Measurements from ENCODE around the gene CFAP92. TPM values are rescaled to one million over a fixed set of nuclear protein-coding genes. Genes with fewer than 3 reads are reported as not detected.
"Not testable (repeated sequence)": the region's sequence is repeated elsewhere in the genome, so short reads cannot be mapped to it uniquely, and the experiment has no call there.

The CFAP92 gene
- total and polyA plus RNA-seq, 4 donors: 0.05 to 0.25 (median 0.06) TPM; not detected in 1

DNA sequence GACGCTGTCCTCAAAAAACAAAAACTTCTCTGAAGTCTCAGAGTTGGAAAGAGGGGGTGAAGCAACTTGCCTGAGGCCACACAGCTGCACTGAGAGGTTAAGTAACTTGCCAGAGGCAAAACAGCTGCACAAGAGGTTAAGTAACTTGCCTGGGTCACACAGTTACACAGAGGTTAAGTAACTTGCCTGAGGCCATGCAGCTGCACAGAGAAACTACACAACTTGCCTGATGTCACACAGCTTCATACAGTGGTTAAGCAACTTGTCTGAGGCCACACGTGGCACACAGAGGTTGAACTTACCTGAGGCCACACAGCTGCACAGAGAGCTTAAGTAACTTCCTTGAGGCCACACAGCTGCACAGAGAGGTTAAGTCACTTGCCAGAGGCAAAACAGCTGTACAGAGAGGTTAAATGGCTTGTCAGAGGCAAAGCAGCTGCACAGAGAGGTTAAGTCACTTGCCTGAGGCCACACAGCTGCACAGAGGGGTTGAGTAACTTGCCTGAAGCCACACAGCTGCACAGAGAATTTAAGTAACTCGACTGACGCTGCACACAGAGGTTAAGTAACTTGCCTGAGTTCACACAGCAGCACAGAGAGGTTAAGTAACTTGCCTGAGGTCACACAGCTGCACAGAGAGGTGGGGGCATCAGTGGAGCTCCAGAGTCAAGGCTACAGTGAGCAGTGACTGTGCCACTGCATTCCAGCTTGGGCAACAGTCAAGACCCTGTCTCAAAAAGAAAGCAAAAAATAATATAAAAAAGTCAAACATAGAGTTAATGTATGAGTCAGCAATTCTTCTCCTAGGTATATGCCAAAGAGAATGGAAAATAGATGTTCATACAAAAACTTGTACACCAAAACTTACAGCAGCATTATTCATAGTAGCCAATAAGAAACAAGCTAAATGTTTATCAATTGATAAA, 126.4 kb downstream of the CFAP92 start:
- H3K27ac ChIP-seq (ENCODE audit: low read depth in 1 of 2, low read length in 2 of 2): no peak overlapping the region
- no peaks in the 10 kb centered on the region for H3K4me1 ChIP-seq (ENCODE audit: control insufficient read depth in 4 of 4, insufficient read depth in 4 of 4, low read length in 3 of 4)
- no peaks in the 10 kb centered on the region for H3K36me3 ChIP-seq (ENCODE audit: control insufficient read depth in 4 of 4, insufficient read depth in 3 of 4, low read depth in 1 of 4, low read length in 3 of 4)
- no peak overlapping the region for H3K9ac ChIP-seq (ENCODE audit: low read depth in 1 of 2, low read length in 2 of 2)
- no peak overlapping the region for H3K4me3 ChIP-seq (ENCODE audit: low read depth in 1 of 3, low read length in 3 of 3)
- H3K27me3 ChIP-seq (ENCODE audit: control insufficient read depth in 4 of 4, insufficient read depth in 4 of 4, low read length in 3 of 4): no peaks in the 10 kb centered on the region
- TF ChIP-seq JUND (IDR thresholded peaks at IDR 0.05) (no peak), HNF4A (conservative IDR thresholded peaks at IDR 0.05) (no peak)
- TF ChIP-seq, protein P1, sequence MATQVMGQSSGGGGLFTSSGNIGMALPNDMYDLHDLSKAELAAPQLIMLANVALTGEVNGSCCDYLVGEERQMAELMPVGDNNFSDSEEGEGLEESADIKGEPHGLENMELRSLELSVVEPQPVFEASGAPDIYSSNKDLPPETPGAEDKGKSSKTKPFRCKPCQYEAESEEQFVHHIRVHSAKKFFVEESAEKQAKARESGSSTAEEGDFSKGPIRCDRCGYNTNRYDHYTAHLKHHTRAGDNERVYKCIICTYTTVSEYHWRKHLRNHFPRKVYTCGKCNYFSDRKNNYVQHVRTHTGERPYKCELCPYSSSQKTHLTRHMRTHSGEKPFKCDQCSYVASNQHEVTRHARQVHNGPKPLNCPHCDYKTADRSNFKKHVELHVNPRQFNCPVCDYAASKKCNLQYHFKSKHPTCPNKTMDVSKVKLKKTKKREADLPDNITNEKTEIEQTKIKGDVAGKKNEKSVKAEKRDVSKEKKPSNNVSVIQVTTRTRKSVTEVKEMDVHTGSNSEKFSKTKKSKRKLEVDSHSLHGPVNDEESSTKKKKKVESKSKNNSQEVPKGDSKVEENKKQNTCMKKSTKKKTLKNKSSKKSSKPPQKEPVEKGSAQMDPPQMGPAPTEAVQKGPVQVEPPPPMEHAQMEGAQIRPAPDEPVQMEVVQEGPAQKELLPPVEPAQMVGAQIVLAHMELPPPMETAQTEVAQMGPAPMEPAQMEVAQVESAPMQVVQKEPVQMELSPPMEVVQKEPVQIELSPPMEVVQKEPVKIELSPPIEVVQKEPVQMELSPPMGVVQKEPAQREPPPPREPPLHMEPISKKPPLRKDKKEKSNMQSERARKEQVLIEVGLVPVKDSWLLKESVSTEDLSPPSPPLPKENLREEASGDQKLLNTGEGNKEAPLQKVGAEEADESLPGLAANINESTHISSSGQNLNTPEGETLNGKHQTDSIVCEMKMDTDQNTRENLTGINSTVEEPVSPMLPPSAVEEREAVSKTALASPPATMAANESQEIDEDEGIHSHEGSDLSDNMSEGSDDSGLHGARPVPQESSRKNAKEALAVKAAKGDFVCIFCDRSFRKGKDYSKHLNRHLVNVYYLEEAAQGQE (IDR thresholded peaks at IDR 0.05): no peak
- no peaks in the 10 kb centered on the region for H3K9me3 ChIP-seq (ENCODE audit: control insufficient read depth in 4 of 4, low read length in 3 of 4)
- 83% methylated on average over 4 of the region's 4 CpGs for WGBS
- no peak for DNase-seq (ENCODE audit: low spot score)

DNA sequence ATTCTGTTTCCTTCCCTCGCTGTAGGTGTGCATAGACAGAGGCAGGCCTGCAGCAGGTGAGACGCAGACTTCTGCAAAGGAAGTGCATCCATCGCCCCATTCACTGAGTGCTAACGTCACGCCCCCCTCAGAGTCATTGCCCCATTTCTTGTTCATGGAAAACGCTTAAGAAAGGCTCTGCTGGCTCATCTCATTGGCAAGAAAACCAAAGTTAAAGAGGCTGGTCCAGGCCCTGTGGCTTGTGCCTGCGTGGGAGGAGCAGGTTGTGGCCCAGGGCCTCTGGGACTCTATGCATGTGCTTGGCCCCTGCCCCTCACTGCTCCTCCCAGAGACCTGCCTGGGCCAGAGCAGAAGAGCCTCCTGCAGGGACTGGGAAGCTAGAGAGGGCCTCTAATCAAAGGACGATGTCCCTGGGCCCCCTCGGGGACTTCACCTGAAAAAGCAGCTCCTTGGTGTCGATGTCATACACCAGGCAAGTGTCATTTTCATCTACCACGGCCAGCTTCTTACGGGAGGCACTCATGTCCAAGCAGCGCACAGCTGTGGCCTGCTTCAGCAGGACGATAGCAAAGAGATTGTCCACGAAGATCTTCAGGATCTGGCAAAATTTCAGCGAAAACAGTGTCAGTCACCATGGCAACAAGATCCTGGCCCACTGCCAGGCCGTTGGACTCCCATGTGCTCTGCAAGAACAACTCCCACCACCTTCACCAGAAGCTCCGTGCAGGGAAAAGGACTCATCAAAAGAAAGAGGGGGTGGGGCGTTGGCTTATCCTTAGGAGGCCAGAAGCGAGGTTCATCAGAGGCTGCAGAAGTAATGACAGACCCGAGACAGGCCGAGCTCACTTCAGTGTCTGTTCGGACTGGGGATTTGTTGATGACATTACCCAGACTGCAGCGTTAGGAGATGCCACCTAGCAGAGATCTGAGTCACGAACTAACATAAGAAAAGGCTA, 128.7 kb downstream of the CFAP92 start:
- H3K27ac ChIP-seq (ENCODE audit: low read depth in 1 of 2, low read length in 2 of 2); H3K9ac ChIP-seq (ENCODE audit: low read depth in 1 of 2, low read length in 2 of 2); DNase-seq (ENCODE audit: low spot score); H3K36me3 ChIP-seq (ENCODE audit: control insufficient read depth in 4 of 4, insufficient read depth in 3 of 4, low read depth in 1 of 4, low read length in 3 of 4); H3K4me3 ChIP-seq (ENCODE audit: low read depth in 1 of 3, low read length in 3 of 3); H3K9me3 ChIP-seq (ENCODE audit: control insufficient read depth in 4 of 4, low read length in 3 of 4); H3K4me1 ChIP-seq (ENCODE audit: control insufficient read depth in 4 of 4, insufficient read depth in 4 of 4, low read length in 3 of 4); H3K27me3 ChIP-seq (ENCODE audit: control insufficient read depth in 4 of 4, insufficient read depth in 4 of 4, low read length in 3 of 4): not testable (repeated sequence)
- 81% methylated on average over 22 of the region's 25 CpGs for WGBS

DNA sequence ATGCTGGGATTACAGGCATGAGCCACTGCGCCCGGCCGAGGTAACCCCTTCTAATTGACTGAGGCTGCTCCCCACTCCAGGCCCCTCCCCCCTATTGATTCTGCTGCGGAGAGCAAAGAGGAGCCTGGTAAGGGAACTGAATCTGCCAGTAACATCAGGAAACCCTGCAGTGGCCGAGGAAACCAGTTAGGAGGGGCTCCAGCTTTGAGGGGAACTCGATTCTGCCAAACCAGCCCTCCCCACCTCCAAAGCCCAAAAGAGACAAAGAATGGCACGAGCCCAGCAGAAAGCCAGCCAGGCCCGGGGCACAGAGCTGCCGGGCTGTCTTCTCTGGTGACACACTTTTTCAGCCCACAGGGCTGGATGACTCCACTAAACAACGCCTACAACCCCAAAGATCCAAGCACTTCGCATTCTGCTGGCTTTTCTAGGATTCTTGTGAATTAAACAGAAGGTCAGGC, 129.5 kb downstream of the CFAP92 start:
- Histone ChIP-seq H3K9me3 (ENCODE audit: control insufficient read depth in 4 of 4, low read length in 3 of 4) (peaks cover 0 to 10% (median 4%) of the 10 kb centered on the region in 4 donors), H3K9ac (ENCODE audit: low read depth in 1 of 2, low read length in 2 of 2) (no peak overlapping the region), H3K27ac (ENCODE audit: low read depth in 1 of 2, low read length in 2 of 2) (no peak overlapping the region), H3K27me3 (ENCODE audit: control insufficient read depth in 4 of 4, insufficient read depth in 4 of 4, low read length in 3 of 4) (no peaks in the 10 kb centered on the region), H3K4me3 (ENCODE audit: low read depth in 1 of 3, low read length in 3 of 3) (no peak overlapping the region), H3K4me1 (ENCODE audit: control insufficient read depth in 4 of 4, insufficient read depth in 4 of 4, low read length in 3 of 4) (no peaks in the 10 kb centered on the region), H3K36me3 (ENCODE audit: control insufficient read depth in 4 of 4, insufficient read depth in 3 of 4, low read depth in 1 of 4, low read length in 3 of 4) (no peaks in the 10 kb centered on the region)
- WGBS: 67% methylated on average over 11 of the region's 11 CpGs
- TF ChIP-seq, protein P2, sequence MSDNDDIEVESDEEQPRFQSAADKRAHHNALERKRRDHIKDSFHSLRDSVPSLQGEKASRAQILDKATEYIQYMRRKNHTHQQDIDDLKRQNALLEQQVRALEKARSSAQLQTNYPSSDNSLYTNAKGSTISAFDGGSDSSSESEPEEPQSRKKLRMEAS (IDR thresholded peaks at IDR 0.05): no peak
- no peak for TF ChIP-seq EGR1 (IDR thresholded peaks at IDR 0.05; ENCODE audit: low read depth in 2 of 2)
- TF ChIP-seq, protein P1 (IDR thresholded peaks at IDR 0.05): no peak
- TF ChIP-seq, protein P3, sequence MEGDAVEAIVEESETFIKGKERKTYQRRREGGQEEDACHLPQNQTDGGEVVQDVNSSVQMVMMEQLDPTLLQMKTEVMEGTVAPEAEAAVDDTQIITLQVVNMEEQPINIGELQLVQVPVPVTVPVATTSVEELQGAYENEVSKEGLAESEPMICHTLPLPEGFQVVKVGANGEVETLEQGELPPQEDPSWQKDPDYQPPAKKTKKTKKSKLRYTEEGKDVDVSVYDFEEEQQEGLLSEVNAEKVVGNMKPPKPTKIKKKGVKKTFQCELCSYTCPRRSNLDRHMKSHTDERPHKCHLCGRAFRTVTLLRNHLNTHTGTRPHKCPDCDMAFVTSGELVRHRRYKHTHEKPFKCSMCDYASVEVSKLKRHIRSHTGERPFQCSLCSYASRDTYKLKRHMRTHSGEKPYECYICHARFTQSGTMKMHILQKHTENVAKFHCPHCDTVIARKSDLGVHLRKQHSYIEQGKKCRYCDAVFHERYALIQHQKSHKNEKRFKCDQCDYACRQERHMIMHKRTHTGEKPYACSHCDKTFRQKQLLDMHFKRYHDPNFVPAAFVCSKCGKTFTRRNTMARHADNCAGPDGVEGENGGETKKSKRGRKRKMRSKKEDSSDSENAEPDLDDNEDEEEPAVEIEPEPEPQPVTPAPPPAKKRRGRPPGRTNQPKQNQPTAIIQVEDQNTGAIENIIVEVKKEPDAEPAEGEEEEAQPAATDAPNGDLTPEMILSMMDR (IDR thresholded peaks at IDR 0.05; ENCODE audit: low read depth, low read length, missing input control): no peak
- TF ChIP-seq HNF4A (conservative IDR thresholded peaks at IDR 0.05): no peak
- TF ChIP-seq HNF4G (IDR thresholded peaks at IDR 0.05): no peak
- TF ChIP-seq JUND (IDR thresholded peaks at IDR 0.05): no peak
- no peak for TF ChIP-seq RAD21 (IDR thresholded peaks at IDR 0.05)
- TF ChIP-seq FOXA2 (IDR thresholded peaks at IDR 0.05): no peak
- TF ChIP-seq RXRA (IDR thresholded peaks at IDR 0.05): no peak
- TF ChIP-seq TAF1 (conservative IDR thresholded peaks at IDR 0.05): no peak
- TF ChIP-seq SP1 (IDR thresholded peaks at IDR 0.05): no peak
- no peak for TF ChIP-seq YY1 (IDR thresholded peaks at IDR 0.05)
- DNase-seq (ENCODE audit: low spot score): no peak

All from liver (tissue), 9 donors.